Measurements from ENCODE around the gene GFER.

Gene GFER

GRCh38 chr16:1974157-1975070 is 9.6 kb upstream of the GFER start:
- no peak for DNase-seq (ENCODE audit: low read depth, low spot score)

GRCh38 chr16:1975432-1976215 is 8.4 kb upstream of the GFER start:
- DNase-seq (ENCODE audit: low read depth, low spot score): no peak

DNA sequence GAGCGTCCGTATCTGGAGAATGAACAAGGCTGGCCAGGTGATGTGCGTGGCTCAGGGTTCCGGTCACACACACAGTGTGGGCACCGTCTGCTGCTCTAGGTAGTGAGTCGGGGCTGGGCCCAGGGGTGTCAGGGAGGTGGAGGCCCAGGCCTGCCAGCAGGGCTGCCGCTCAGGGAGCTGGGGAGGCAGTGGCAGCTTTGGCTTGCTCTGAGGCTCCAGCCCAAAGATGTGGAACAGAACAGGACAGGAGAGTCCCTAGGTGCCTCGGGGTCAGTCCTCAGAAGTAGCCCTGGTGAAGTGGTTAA is 7.8 kb upstream of the GFER start:
- no peak for DNase-seq (ENCODE audit: low read depth, low spot score)

GRCh38 chr16:1976951-1977874 is 6.8 kb upstream of the GFER start:
- DNase-seq (ENCODE audit: low read depth, low spot score): no peak

GRCh38 chr16:1977875-1978268 is 6.1 kb upstream of the GFER start:
- DNase-seq (ENCODE audit: low read depth, low spot score): no peak

- DNase-seq (ENCODE audit: low read depth, low spot score): no peak
Measured at GRCh38 chr16:1978476-1979120, 5.4 kb upstream of the GFER start.

GRCh38 chr16:1979271-1980029 is 4.5 kb upstream of the GFER start:
- DNase-seq (ENCODE audit: low read depth, low spot score): peak; percentile 25

- no peak for DNase-seq (ENCODE audit: low read depth, low spot score)
Measured at GRCh38 chr16:1980030-1980769, 3.8 kb upstream of the GFER start.

GRCh38 chr16:1980770-1981087 is 3.3 kb upstream of the GFER start:
- no peak for DNase-seq (ENCODE audit: low read depth, low spot score)

- DNase-seq (ENCODE audit: low read depth, low spot score): no peak
Measured at GRCh38 chr16:1981398-1981836, 2.6 kb upstream of the GFER start, which contains the start of gene NOXO1. Gene NOXO1 (minus strand): TSS chr16:1981469. CDS start chr16:1981179, 290 bp downstream.

- no peak for DNase-seq (ENCODE audit: low read depth, low spot score)
Measured at GRCh38 chr16:1982013-1982433, 2.0 kb upstream of the GFER start.

DNA sequence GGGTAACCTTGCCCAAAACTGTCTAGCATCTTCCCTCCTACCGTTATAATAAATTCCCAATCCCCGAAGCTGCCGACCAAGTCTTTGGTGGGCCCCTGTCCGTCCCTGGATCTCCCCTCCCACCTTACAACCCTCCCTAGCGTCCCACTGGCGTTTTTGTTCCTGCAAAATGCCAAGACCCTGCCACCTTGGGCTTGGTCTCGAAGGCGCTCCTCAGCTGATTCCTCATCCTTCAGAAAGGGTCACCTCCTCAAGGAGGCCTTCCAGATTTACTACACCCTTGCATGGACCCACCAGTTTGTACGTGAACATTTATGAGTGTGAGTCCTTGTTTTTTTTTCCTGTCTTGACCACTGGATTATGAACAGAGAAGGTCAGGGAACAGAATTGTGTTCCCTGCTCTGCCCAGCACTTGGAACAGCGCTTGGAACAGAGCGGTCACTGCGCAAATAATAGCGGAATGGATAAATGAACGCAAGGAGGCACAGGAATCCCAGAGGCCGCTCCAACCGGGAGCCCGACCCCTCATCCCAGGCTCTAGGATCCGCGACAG is 926 bp upstream of the GFER start:
- no peak for DNase-seq (ENCODE audit: low read depth, low spot score)

GRCh38 chr16:1984347-1985225 is 593 bp downstream of the GFER start:
- DNase-seq (ENCODE audit: low read depth, low spot score): no peak

DNA sequence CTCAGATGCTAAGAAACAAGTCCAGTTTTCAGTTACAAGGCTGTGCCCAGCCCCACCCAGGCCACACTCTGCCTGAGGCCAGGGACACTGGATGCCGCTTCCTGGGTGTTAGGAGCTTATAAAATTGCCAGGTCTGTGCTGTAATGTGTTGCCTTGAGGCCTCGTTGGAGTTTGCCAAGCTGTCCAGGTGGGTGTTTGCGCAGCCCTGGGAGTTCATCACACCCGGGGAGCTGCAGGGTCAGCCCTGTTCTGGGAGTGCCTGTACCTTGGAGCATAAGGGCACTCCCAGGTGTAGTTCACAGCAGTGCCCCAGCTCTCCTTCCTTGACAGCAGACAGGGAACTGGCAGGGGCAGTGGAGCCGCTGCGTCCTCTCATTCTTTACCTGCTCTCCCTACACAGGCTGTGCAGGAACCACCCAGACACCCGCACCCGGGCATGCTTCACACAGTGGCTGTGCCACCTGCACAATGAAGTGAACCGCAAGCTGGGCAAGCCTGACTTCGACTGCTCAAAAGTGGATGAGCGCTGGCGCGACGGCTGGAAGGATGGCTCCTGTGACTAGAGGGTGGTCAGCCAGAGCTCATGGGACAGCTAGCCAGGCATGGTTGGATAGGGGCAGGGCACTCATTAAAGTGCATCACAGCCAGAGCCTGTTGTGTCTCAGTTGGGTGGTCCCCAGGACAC is 1.6 kb downstream of the GFER start:
- no peak for DNase-seq (ENCODE audit: low read depth, low spot score)

- no peak for DNase-seq (ENCODE audit: low read depth, low spot score)
Measured at GRCh38 chr16:1987198-1987597, 3.2 kb downstream of the GFER start.

GRCh38 chr16:1989209-1990100 is 5.5 kb downstream of the GFER start, which contains the start of gene SYNGR3:
Gene SYNGR3 (plus strand): TSS chr16:1989970. CDS start chr16:1990103, 133 bp downstream.
- no peak for DNase-seq (ENCODE audit: low read depth, low spot score)

DNA sequence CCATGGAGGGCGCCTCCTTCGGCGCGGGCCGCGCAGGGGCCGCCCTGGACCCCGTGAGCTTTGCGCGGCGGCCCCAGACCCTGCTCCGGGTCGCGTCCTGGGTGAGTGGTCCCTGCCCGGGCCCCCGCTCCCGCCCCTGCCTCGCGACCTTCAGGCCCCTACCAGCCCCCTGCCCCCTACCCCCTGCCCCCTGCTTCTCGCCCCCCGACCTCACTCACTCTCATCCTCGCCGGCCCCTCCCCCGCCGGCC is 6.0 kb downstream of the GFER start:
- no peak for DNase-seq (ENCODE audit: low read depth, low spot score)
